ENCODE results near the gene NCOA3.
A peak's percentile ranks its signal among the peaks of the same experiment; 100 is the strongest.

NCOA3 gene

GRCh38 chr20:47673671-47673955, 171.9 kb downstream of the NCOA3 start:
- peaks cover 19% of the 10 kb centered on the region for H3K27me3 Mint-ChIP-seq (ENCODE audit: low read depth, poor library complexity)
- no peaks in the 10 kb centered on the region for H3K9me3 Mint-ChIP-seq
- no peak for DNase-seq
- TF ChIP-seq CTCF (IDR thresholded peaks at IDR 0.05): no peak
- H3K27ac Mint-ChIP-seq: no peak overlapping the region
- peaks cover 37% of the 10 kb centered on the region for H3K36me3 Mint-ChIP-seq (ENCODE audit: low read depth)
- no peak overlapping the region for H3K4me3 Mint-ChIP-seq
- H3K4me1 Mint-ChIP-seq: peaks cover 7% of the 10 kb centered on the region

- Mint-ChIP-seq H3K4me3 (no peak overlapping the region), H3K4me1 (peaks cover 3% of the 10 kb centered on the region)
- no peak for DNase-seq
Measured at GRCh38 chr20:47674145-47674544, 172.5 kb downstream of the NCOA3 start.

GRCh38 chr20:47674686-47675085, 173.0 kb downstream of the NCOA3 start:
- Mint-ChIP-seq H3K27me3 (ENCODE audit: low read depth, poor library complexity) (peaks cover 13% of the 10 kb centered on the region), H3K4me1 (no peaks in the 10 kb centered on the region), H3K27ac (peak overlapping the region; percentile 36), H3K36me3 (ENCODE audit: low read depth) (peaks cover 26% of the 10 kb centered on the region), H3K9me3 (no peaks in the 10 kb centered on the region), H3K4me3 (no peak overlapping the region)
- no peak for TF ChIP-seq CTCF (IDR thresholded peaks at IDR 0.05)
- no peak for DNase-seq

More at GRCh38 chr20:47674145-47674544, 172.5 kb downstream of the NCOA3 start:
- TF ChIP-seq CTCF (IDR thresholded peaks at IDR 0.05): no peak
- Mint-ChIP-seq H3K36me3 (ENCODE audit: low read depth) (peaks cover 31% of the 10 kb centered on the region), H3K27me3 (ENCODE audit: low read depth, poor library complexity) (peaks cover 15% of the 10 kb centered on the region), H3K9me3 (no peaks in the 10 kb centered on the region), H3K27ac (no peak overlapping the region)

- TF ChIP-seq CTCF (IDR thresholded peaks at IDR 0.05): no peak
- Mint-ChIP-seq H3K36me3 (ENCODE audit: low read depth) (peaks cover 18% of the 10 kb centered on the region), H3K4me3 (no peak overlapping the region), H3K9me3 (no peaks in the 10 kb centered on the region), H3K4me1 (no peaks in the 10 kb centered on the region), H3K27ac (peak overlapping the region; percentile 64), H3K27me3 (ENCODE audit: low read depth, poor library complexity) (peaks cover 13% of the 10 kb centered on the region)
- DNase-seq: no peak
Measured at GRCh38 chr20:47675190-47676142, 173.8 kb downstream of the NCOA3 start.

- H3K27me3 Mint-ChIP-seq (ENCODE audit: low read depth, poor library complexity): peaks cover 13% of the 10 kb centered on the region
- H3K4me3 Mint-ChIP-seq: no peak overlapping the region
- H3K36me3 Mint-ChIP-seq (ENCODE audit: low read depth): peaks cover 19% of the 10 kb centered on the region
- no peaks in the 10 kb centered on the region for H3K9me3 Mint-ChIP-seq
- no peak for DNase-seq
- H3K27ac Mint-ChIP-seq: no peak overlapping the region
- H3K4me1 Mint-ChIP-seq: no peaks in the 10 kb centered on the region
- TF ChIP-seq CTCF (IDR thresholded peaks at IDR 0.05): no peak
Measured at GRCh38 chr20:47676219-47676721, 174.6 kb downstream of the NCOA3 start.

Data from nephron progenitor cell (in vitro differentiated cells).